IMR-90 (cell line): Measurements from ENCODE around the gene CCN5. TPM values are rescaled to one million over a fixed set of nuclear protein-coding genes. Genes with fewer than 3 reads are reported as not detected.

Experiments used
- ATAC-seq: fragments of 200-7000 bp; cut with Tn5 transposase; 2 replicates; pipeline ENCODE4 v1.9.1; 2020; ENCODE audit warnings: low read depth, mild to moderate bottlenecking, moderate library complexity
- BruUV-seq: library from RNA; stranded (reverse); fragments of 400-500 nt; replicated peaks from 2 replicates; lab custom pipeline; 2021; lab: Mats Ljungman, UMichigan
- CTCF ChIA-PET: fragments of 300-600 bp; formaldehyde crosslinking; extraction: SDS; loops from one replicate; lab custom pipeline; 2021; ENCODE audit warnings: antibody characterized with exemption; lab: Yijun Ruan, JAX
- POLR2A ChIA-PET: fragments of 300-600 bp; sonication (Branson Sonifier 250); formaldehyde crosslinking; loops from one replicate; lab custom pipeline; 2022; ENCODE audit warnings: antibody characterized with exemption; ENCODE audit not compliant: unreplicated experiment; lab: Charles Lee
- DNase-seq: peaks from one replicate; pipeline ENCODE4 v3.0.0; 2013
- H2AFZ ChIP-seq: replicated peaks from 2 replicates; pipeline ENCODE3; 2013; ENCODE audit warnings: low read length, mild to moderate bottlenecking; ENCODE audit not compliant: poor library complexity
- H2AK5ac ChIP-seq: 2 replicates; pipeline ENCODE4 v1.6.1; 2013; ENCODE audit warnings: low read depth, low read length, inconsistent platforms
- H2AK9ac ChIP-seq: replicated peaks from 2 replicates; pipeline ENCODE3; 2013; ENCODE audit warnings: mild to moderate bottlenecking, low read depth, low read length, moderate library complexity; ENCODE audit not compliant: poor library complexity
- H2BK120ac ChIP-seq: 2 replicates; pipeline ENCODE4 v1.6.1; 2013; ENCODE audit warnings: low read depth, low read length, inconsistent platforms
- H2BK15ac ChIP-seq: 3 replicates; pipeline ENCODE4 v1.6.1; 2013; ENCODE audit warnings: low read depth, low read length, inconsistent platforms
- H2BK20ac ChIP-seq: 2 replicates; pipeline ENCODE4 v1.6.1; 2013; ENCODE audit warnings: low read depth, mild to moderate bottlenecking, inconsistent platforms, low read length, moderate library complexity
- H2BK5ac ChIP-seq: 2 replicates; pipeline ENCODE4 v1.6.1; 2013; ENCODE audit warnings: mild to moderate bottlenecking, low read depth, low read length, inconsistent platforms; ENCODE audit not compliant: poor library complexity, severe bottlenecking
- H3K14ac ChIP-seq: replicated peaks from 2 replicates; pipeline ENCODE4 v1.6.1; 2013; ENCODE audit warnings: low read depth, low read length, inconsistent platforms
- H3K18ac ChIP-seq: 2 replicates; pipeline ENCODE4 v1.6.1; 2013; ENCODE audit warnings: low read depth, low read length, control low read depth
- H3K23ac ChIP-seq: 2 replicates; pipeline ENCODE4 v1.6.1; 2013; ENCODE audit warnings: low read depth, low read length, inconsistent platforms
- H3K27ac ChIP-seq: 2 replicates; pipeline ENCODE4 v1.5.1; 2013; ENCODE audit warnings: mild to moderate bottlenecking, control low read depth, low read length; ENCODE audit not compliant: insufficient read depth
- H3K27me3 ChIP-seq: 2 replicates; pipeline ENCODE4 v1.6.1; 2013; ENCODE audit warnings: low read length; ENCODE audit not compliant: control insufficient read depth, insufficient read depth
- H3K36me3 ChIP-seq: 2 replicates; pipeline ENCODE4 v1.6.1; 2013; ENCODE audit warnings: low read length, mixed read lengths; ENCODE audit not compliant: control insufficient read depth, insufficient read depth
- H3K4ac ChIP-seq: 2 replicates; pipeline ENCODE4 v1.6.1; 2013; ENCODE audit warnings: low read depth, low read length, inconsistent platforms
- H3K4me1 ChIP-seq: 2 replicates; pipeline ENCODE4 v1.6.1; 2013; ENCODE audit warnings: low read length, mixed read lengths; ENCODE audit not compliant: control insufficient read depth, insufficient read depth
- H3K4me2 ChIP-seq: 2 replicates; pipeline ENCODE4 v1.6.1; 2013; ENCODE audit warnings: low read depth, mild to moderate bottlenecking, control low read depth, low read length, moderate library complexity
- H3K4me3 ChIP-seq: 2 replicates; pipeline ENCODE4 v1.5.1; 2013; ENCODE audit warnings: low read depth, mild to moderate bottlenecking, control low read depth, low read length, moderate library complexity; ENCODE audit not compliant: insufficient read depth
- H3K56ac ChIP-seq: 2 replicates; pipeline ENCODE4 v1.6.1; 2013; ENCODE audit warnings: low read length, inconsistent platforms; ENCODE audit not compliant: insufficient read depth; ENCODE audit errors: extremely low read depth
- H3K79me1 ChIP-seq, 2 experiments: 2 replicates each; pipeline ENCODE4 v1.6.1; 2013; ENCODE audit warnings: low read length in 2 of 2, inconsistent platforms in 1 of 2, low read depth in 1 of 2
- H3K9ac ChIP-seq: 2 replicates; pipeline ENCODE4 v1.6.1; 2013; ENCODE audit warnings: low read depth, low read length, control low read depth
- H3K9me1 ChIP-seq: 2 replicates; pipeline ENCODE4 v1.6.1; 2013; ENCODE audit warnings: low read length, inconsistent platforms; ENCODE audit not compliant: insufficient read depth
- H3K9me3 ChIP-seq: 2 replicates; pipeline ENCODE4 v1.6.1; 2013; ENCODE audit warnings: low read length; ENCODE audit not compliant: control insufficient read depth, insufficient read depth
- H4K20me1 ChIP-seq: 2 replicates; pipeline ENCODE4 v1.6.1; 2013; ENCODE audit warnings: low read length, inconsistent platforms; ENCODE audit not compliant: insufficient read depth
- H4K5ac ChIP-seq: 2 replicates; pipeline ENCODE4 v1.6.1; 2013; ENCODE audit warnings: mild to moderate bottlenecking, low read depth, low read length, control low read depth
- H4K8ac ChIP-seq, 2 experiments: 2 replicates each; pipeline ENCODE4 v1.6.1; 2013; ENCODE audit warnings: low read depth in 2 of 2, low read length in 2 of 2, control low read depth in 1 of 2, inconsistent platforms in 1 of 2
- H4K91ac ChIP-seq: 2 replicates; pipeline ENCODE4 v1.6.1; 2013; ENCODE audit warnings: low read depth, low read length, inconsistent platforms; ENCODE audit not compliant: insufficient read depth
- BHLHE40 ChIP-seq: fragments of 150-350 bp; IDR thresholded peaks from 2 replicates; pipeline ENCODE4 v1.6.1; 2016; ENCODE audit warnings: mild to moderate bottlenecking, low read depth, low read length
- CHD1 ChIP-seq: IDR thresholded peaks from 2 replicates; pipeline ENCODE4 v1.6.1; 2012; ENCODE audit warnings: low read depth, low read length, improper control_type of control experiment
- CTCF ChIP-seq: conservative IDR thresholded peaks from 2 replicates; pipeline ENCODE4 v1.5.1; 2012; ENCODE audit warnings: mild to moderate bottlenecking, low read depth, low read length, improper control_type of control experiment
- ELK1 ChIP-seq: fragments of 150-350 bp; IDR thresholded peaks from 2 replicates; pipeline ENCODE4 v1.6.1; 2016; ENCODE audit warnings: low read depth, mild to moderate bottlenecking, low read length, moderate library complexity, borderline replicate concordance
- FOS ChIP-seq: fragments of 150-350 bp; IDR thresholded peaks from 2 replicates; pipeline ENCODE4 v1.6.1; 2016; ENCODE audit warnings: low read depth, low read length
- MAFK ChIP-seq: IDR thresholded peaks from 2 replicates; pipeline ENCODE4 v1.6.1; 2012; ENCODE audit warnings: low read depth, low read length, improper control_type of control experiment
- MAZ ChIP-seq: IDR thresholded peaks from 2 replicates; pipeline ENCODE4 v1.6.1; 2012; ENCODE audit warnings: low read depth, mild to moderate bottlenecking, low read length, improper control_type of control experiment, moderate library complexity, borderline replicate concordance
- MXI1 ChIP-seq: IDR thresholded peaks from 2 replicates; pipeline ENCODE4 v1.6.1; 2012; ENCODE audit warnings: low read depth, mild to moderate bottlenecking, low read length, moderate library complexity, borderline replicate concordance
- POLR2A ChIP-seq: IDR thresholded peaks from 2 replicates; pipeline ENCODE4 v1.6.1; 2012; ENCODE audit warnings: mild to moderate bottlenecking, low read depth, low read length
- RAD21 ChIP-seq: IDR thresholded peaks from 2 replicates; pipeline ENCODE4 v1.6.1; 2012; ENCODE audit warnings: low read length, improper control_type of control experiment
- RCOR1 ChIP-seq: IDR thresholded peaks from 2 replicates; pipeline ENCODE4 v1.6.1; 2012; ENCODE audit warnings: mild to moderate bottlenecking, low read length, improper control_type of control experiment; ENCODE audit not compliant: insufficient replicate concordance
- USF2 ChIP-seq: fragments of 150-350 bp; IDR thresholded peaks from 2 replicates; pipeline ENCODE4 v1.6.1; 2017; ENCODE audit warnings: mild to moderate bottlenecking, antibody characterized with exemption, low read length, low read depth
- WGBS, 2 experiments: methylation state at CpG; one replicate each; pipeline versions ENCODE4 v1.1.5 to v1.1.7; 2013; ENCODE audit warnings: missing lambda C conversion rate in 2 of 2; ENCODE audit not compliant: insufficient read length in 1 of 2; ENCODE audit errors: extremely low coverage in 2 of 2; 5-methylcytosine and 5-hydroxymethylcytosine counted together
- dilution Hi-C: fragments of 300-500 bp; cut with HindIII; formaldehyde crosslinking; loops from one replicate; pipeline ENCODE4 v1.14.3; 2018; ENCODE audit warnings: low sequenced_read_pairs; ENCODE audit not compliant: unreplicated experiment
- in situ Hi-C: fragments of 300-500 bp; cut with MboI; formaldehyde crosslinking; loops from 3 replicates; pipeline ENCODE4 v1.14.3; 2019; ENCODE audit warnings: low sequenced_read_pairs, inconsistent platforms, mixed read lengths
- intact Hi-C: fragments of 100-400 bp; cut with micrococcal nuclease; formaldehyde crosslinking; loops from 2 replicates; pipeline ENCODE4 v1.10.0; 2022
- polyA plus RNA-seq, 3 experiments: library from polyadenylated mRNA; depleted of rRNA; stranded (reverse); fragments of >200 nt; gene quantifications; 2 replicates each; pipeline ENCODE4 v1.2.3, GENCODE V29; 2012; ENCODE audit warnings: low replicate concordance in 1 of 3
- total RNA-seq: library from RNA; depleted of rRNA; stranded (reverse); fragments of >200 nt; gene quantifications from 2 replicates; pipeline ENCODE4 v1.2.3, GENCODE V29; 2012

The CCN5 gene
- total and polyA plus RNA-seq, 2 of the 4 experiments (the other 2 are of a cell fraction), result not detected

DNA sequence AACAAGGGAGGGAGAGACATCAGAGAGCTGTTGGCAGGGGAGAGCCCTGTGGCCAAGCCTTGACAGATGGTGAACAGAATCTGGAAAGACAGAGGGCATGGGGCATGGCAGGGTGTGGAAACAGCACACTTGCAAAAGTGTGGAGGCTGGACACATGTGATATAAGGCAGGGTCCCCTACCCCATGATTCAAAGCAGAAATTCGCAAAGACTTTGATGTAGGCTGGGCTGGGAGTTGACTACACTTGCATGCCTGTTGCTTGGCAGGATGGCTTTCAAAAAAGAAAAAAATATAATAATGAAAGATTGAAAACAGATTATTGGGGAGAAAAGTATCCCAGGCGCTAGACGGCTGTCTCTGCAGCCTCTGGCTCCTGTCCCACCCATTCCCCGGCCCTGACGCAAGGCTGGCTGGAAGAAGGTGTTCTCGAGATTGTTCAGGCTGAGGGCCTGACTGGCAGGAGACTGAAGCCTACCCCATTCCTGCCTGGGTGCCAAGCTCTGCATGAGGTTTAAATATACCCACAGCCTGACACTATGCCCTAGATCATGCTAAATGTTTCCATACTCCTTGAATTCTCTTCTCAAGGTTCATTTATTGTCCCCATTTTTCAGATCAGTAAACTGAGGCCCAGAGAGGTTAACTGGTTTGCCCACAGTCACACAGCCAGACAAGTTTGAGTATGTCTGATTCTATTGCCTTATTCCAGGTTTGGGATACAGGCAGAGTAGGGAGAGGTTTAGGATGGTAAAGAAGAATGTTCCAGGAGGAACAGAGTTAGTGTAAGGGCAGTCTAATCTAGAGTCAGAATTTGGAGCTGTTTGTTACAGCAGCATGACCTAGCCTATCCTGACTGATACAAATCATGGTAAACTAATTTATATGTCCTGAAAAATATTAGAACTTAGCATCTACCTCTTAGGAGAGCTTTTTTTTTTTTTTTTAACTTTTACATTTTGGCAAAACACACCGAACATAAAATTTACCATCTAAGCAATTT is 23.4 kb upstream of the CCN5 start:
- peak overlapping the region; percentile 89 for H2AK5ac ChIP-seq
- DNase-seq (no peak), ATAC-seq (no peak)
- POLR2A ChIA-PET, result interaction anchor here (0.5 kb wide), 1 partner anchor 150 kb away, joined by 3 read pairs; no protein-coding TSS in a partner anchor
- no peak overlapping the region for H2AFZ ChIP-seq
- H3K79me1 ChIP-seq, result no peaks in the 10 kb centered on the region
- H4K20me1 ChIP-seq, result peaks cover 2% of the 10 kb centered on the region; the same call in 1 of the 2 replicates
- H3K4ac ChIP-seq, result peak overlapping the region; percentile 61
- H3K18ac ChIP-seq, result peak overlapping the region; percentile 75
- H4K91ac ChIP-seq, result peak overlapping the region; percentile 60
- CTCF ChIA-PET, result interaction anchor here (0.6 to 2.0 kb wide), 4 partner anchors 9 to 1233 kb away, joined by 3 to 5 read pairs (median 3); no protein-coding TSS in a partner anchor
- intact Hi-C loops, result loop anchor here (2.0 to 10.0 kb wide), 2 partner anchors 29 to 1083 kb away; no protein-coding TSS in a partner anchor
- no peak overlapping the region for H3K9ac ChIP-seq
- dilution Hi-C loops, result no loop called here
- in situ Hi-C loops, result no loop called here
- H2BK5ac ChIP-seq, result no peak overlapping the region
- H2BK120ac ChIP-seq, result peak overlapping the region; percentile 50
- peaks cover 29% of the 10 kb centered on the region for H3K4me1 ChIP-seq
- peak overlapping the region; percentile 13; the same call in 1 of the 2 replicates for H3K27ac ChIP-seq
- 0 out of 2 replicates have a peak overlapping the region, but pooled peaks have one; percentile 26 for H3K14ac ChIP-seq
- peaks cover 8% of the 10 kb centered on the region for H3K9me3 ChIP-seq
- no peak overlapping the region for H3K4me3 ChIP-seq
- H2BK20ac ChIP-seq, result peak overlapping the region; percentile 52; the same call in 1 of the 2 replicates
- peak overlapping the region in 1 of 2 experiments; percentile 43; a peak in 1 of 4 replicates for H4K8ac ChIP-seq
- WGBS, 2 experiments, result 80% methylated on average over 1 of the region's 7 CpGs; no CpG with 5 or more reads in 1 of the 2 experiments
- H4K5ac ChIP-seq, result peak overlapping the region; percentile 72; the same call in 1 of the 2 replicates
- no peak overlapping the region for H3K56ac ChIP-seq
- peak overlapping the region; percentile 66; the same call in 2 of the 3 replicates for H2BK15ac ChIP-seq
- no peaks in the 10 kb centered on the region for H3K36me3 ChIP-seq
- H3K4me2 ChIP-seq, result no peak overlapping the region
- peaks cover 3% of the 10 kb centered on the region; the same call in 1 of the 2 replicates for H3K27me3 ChIP-seq
- no peak overlapping the region for H2AK9ac ChIP-seq
- peaks cover 8% of the 10 kb centered on the region; the same call in 1 of the 2 replicates for H3K9me1 ChIP-seq
- no peak overlapping the region; the same call in 1 of the 2 replicates for H3K23ac ChIP-seq
- no TSS peak for BruUV-seq
- no peak for TF ChIP-seq POLR2A
- no peak for TF ChIP-seq RCOR1
- TF ChIP-seq RAD21, result no peak
- no peak for TF ChIP-seq FOS
- TF ChIP-seq BHLHE40, result no peak
- TF ChIP-seq CHD1, result no peak
- TF ChIP-seq MAFK, result no peak
- TF ChIP-seq MAZ, result no peak
- TF ChIP-seq MXI1, result no peak
- no peak for TF ChIP-seq USF2
- TF ChIP-seq ELK1, result no peak
- no peak for TF ChIP-seq CTCF
